Nephron (organoid): ENCODE results near the gene TFPI.

ENCODE experiments used
- H3K27ac Mint-ChIP-seq, 3 experiments: 2 replicates each; pipeline ENCODE4 v1.8.0; 2020; ENCODE audit warnings: mixed read lengths in 3 of 3, mild to moderate bottlenecking in 2 of 3, moderate library complexity in 1 of 3
- H3K27me3 Mint-ChIP-seq: 2 replicates; pipeline ENCODE4 v1.8.0; 2021; ENCODE audit warnings: low read depth, mild to moderate bottlenecking, moderate library complexity, mixed read lengths
- H3K36me3 Mint-ChIP-seq: 2 replicates; pipeline ENCODE4 v1.8.0; 2020; ENCODE audit warnings: low read depth, mixed read lengths
- H3K4me1 Mint-ChIP-seq: 2 replicates; pipeline ENCODE4 v1.8.0; 2020; ENCODE audit warnings: mixed read lengths
- H3K4me3 Mint-ChIP-seq, 3 experiments: 2 replicates each; pipeline ENCODE4 v1.8.0; 2020; ENCODE audit warnings: mild to moderate bottlenecking in 3 of 3, mixed read lengths in 3 of 3, moderate library complexity in 2 of 3
- H3K9me3 Mint-ChIP-seq: 2 replicates; pipeline ENCODE4 v1.8.0; 2020; ENCODE audit warnings: mixed read lengths
- TF ChIP-seq, protein P1 (sequence below), 3 experiments: fragments of 200-600 bp; sonication (generic); IDR thresholded peaks; one replicate each; pipeline ENCODE4 v1.5.0; 2021; ENCODE audit warnings: antibody characterized with exemption in 3 of 3; ENCODE audit not compliant: unreplicated experiment in 3 of 3

TFPI gene

DNA sequence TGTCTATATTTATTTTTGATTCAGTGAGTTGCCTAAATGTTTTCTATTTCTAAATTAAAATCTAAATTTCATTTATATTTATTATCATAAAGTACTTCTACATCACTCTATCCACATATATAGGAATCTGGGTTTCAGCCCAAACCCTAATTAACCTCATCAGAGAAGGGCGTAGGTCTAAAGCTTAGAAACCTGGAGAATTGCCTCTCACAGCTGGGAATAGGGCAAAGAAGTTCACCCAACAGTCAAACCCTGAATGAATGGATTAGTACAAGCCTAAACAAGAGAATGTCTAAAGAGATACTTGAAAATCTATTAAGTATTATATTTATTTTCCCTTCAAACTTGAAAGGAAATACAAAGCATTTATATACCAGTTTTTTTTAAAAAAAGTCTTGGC, 26.2 kb downstream of the TFPI start:
- peaks cover 5% of the 10 kb centered on the region for H3K4me1 Mint-ChIP-seq
- no peaks in the 10 kb centered on the region for H3K9me3 Mint-ChIP-seq
- TF ChIP-seq, protein P1, sequence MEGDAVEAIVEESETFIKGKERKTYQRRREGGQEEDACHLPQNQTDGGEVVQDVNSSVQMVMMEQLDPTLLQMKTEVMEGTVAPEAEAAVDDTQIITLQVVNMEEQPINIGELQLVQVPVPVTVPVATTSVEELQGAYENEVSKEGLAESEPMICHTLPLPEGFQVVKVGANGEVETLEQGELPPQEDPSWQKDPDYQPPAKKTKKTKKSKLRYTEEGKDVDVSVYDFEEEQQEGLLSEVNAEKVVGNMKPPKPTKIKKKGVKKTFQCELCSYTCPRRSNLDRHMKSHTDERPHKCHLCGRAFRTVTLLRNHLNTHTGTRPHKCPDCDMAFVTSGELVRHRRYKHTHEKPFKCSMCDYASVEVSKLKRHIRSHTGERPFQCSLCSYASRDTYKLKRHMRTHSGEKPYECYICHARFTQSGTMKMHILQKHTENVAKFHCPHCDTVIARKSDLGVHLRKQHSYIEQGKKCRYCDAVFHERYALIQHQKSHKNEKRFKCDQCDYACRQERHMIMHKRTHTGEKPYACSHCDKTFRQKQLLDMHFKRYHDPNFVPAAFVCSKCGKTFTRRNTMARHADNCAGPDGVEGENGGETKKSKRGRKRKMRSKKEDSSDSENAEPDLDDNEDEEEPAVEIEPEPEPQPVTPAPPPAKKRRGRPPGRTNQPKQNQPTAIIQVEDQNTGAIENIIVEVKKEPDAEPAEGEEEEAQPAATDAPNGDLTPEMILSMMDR (IDR thresholded peaks at IDR 0.05; ENCODE audit: unreplicated experiment in 3 of 3): no peak
- no peak overlapping the region for H3K27ac Mint-ChIP-seq
- H3K4me3 Mint-ChIP-seq: no peak overlapping the region
- H3K36me3 Mint-ChIP-seq: peaks cover 4% of the 10 kb centered on the region
- no peaks in the 10 kb centered on the region for H3K27me3 Mint-ChIP-seq

DNA sequence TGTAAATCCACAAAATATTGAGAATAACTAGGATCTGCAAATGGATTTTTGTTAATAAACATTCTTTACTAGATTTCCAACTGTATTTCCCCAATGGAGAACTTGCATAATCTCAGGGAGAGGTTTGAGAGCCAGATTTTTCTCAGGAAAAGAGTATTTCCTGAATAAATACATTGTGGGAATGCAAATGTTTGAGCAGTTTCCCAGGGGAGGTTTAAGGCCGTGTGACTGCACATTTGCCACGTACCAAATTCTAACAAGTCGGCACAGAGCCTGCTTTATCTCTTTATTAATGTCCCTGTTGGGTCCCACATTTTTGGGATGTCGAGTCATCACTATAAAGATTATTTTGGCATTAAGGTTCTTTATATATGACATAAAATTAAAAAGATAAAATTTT, 27.0 kb downstream of the TFPI start:
- Mint-ChIP-seq H3K27me3 (no peaks in the 10 kb centered on the region), H3K27ac (no peak overlapping the region), H3K4me1 (peaks cover 5% of the 10 kb centered on the region)

DNA sequence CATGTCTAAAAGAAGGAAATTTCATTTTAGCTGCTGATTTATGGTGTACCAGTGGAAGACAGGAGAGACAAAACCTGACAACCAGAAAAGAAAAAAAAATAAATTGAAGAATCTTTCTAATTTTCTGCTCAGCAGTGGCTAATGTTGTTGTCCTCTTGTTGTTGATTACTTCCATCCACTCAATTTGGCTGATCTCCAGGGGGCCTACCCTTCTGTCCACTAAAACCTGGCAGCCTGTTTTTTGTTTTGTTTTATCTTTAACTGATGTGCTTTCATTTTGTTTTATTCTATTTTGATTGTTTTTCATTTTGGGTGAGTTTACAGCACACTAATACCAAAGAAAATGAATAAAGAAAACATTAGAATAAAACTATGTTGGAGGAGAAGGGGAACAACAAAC, 27.4 kb downstream of the TFPI start:
- Mint-ChIP-seq H3K27ac (no peak overlapping the region), H3K4me3 (no peak overlapping the region), H3K9me3 (no peaks in the 10 kb centered on the region), H3K36me3 (peaks cover 10% of the 10 kb centered on the region), H3K27me3 (no peaks in the 10 kb centered on the region), H3K4me1 (peaks cover 5% of the 10 kb centered on the region)
- TF ChIP-seq, protein P1 (IDR thresholded peaks at IDR 0.05; ENCODE audit: unreplicated experiment in 3 of 3): no peak

More for the DNA sequence above, 27.0 kb downstream of the TFPI start:
- Mint-ChIP-seq H3K36me3 (peaks cover 6% of the 10 kb centered on the region), H3K4me3 (no peak overlapping the region), H3K9me3 (no peaks in the 10 kb centered on the region)
- TF ChIP-seq, protein P1 (IDR thresholded peaks at IDR 0.05; ENCODE audit: unreplicated experiment in 3 of 3): no peak

DNA sequence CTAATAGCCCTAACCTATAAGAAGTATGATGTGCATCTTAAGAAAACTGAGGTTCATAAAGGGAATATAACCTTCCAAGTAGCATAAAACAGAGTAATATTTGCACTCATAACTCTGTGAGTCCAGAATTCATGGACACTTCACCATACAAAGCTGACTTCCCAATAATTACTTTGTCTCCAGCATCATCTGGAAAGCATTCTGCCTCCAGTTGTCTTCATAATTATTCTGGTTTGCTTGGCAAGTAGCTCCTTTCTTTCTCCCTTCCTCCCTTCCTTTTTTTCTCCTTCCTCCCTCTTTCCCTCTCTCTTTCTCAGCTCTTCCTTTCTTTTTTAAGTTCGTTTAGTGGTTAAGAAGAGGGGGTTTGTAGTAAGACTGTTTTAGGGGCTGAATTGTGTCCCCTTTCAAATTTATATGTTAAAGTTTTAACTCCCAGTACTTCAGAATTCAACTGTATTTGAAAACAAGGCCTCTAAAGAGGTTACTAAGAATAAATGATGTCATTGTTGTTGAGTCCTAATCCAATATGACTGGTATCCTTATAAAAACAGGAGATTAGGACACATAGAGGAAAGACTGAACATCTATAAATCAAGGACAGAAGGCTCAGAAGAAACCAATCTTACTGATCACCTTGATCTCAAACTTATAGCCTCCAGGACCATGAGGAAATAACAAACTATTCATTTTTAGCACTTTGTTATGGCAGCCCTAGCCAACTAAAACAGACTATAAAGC, 28.9 kb downstream of the TFPI start:
- Mint-ChIP-seq H3K9me3 (no peaks in the 10 kb centered on the region), H3K27me3 (no peaks in the 10 kb centered on the region), H3K4me3 (no peak overlapping the region), H3K4me1 (peaks cover 5% of the 10 kb centered on the region), H3K27ac (no peak overlapping the region), H3K36me3 (peaks cover 18% of the 10 kb centered on the region)
- TF ChIP-seq, protein P1 (IDR thresholded peaks at IDR 0.05; ENCODE audit: unreplicated experiment in 3 of 3): no peak

DNA sequence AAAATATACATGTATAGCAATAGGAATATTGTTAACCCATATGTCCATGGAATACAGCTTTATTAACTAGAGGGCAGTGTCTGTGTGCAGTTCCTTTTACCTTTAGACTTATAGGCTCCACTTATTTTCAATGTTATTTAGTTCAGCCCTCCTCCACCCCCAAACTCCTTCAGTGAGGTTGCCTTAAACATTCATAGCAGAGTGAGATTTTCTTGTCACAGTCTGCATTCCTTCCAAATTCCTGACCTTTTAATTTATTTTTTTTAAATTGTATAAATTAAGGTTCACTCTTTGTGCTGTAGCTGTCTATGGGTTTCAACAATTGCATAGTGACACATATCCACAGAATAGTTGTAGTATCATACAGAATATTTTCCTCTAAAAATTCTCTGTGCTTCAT, 30.9 kb downstream of the TFPI start:
- Mint-ChIP-seq H3K27me3 (no peaks in the 10 kb centered on the region), H3K9me3 (peaks cover 5% of the 10 kb centered on the region), H3K4me3 (no peak overlapping the region), H3K4me1 (peaks cover 5% of the 10 kb centered on the region), H3K36me3 (peaks cover 30% of the 10 kb centered on the region), H3K27ac (no peak overlapping the region)
- TF ChIP-seq, protein P1 (IDR thresholded peaks at IDR 0.05; ENCODE audit: unreplicated experiment in 3 of 3): no peak

DNA sequence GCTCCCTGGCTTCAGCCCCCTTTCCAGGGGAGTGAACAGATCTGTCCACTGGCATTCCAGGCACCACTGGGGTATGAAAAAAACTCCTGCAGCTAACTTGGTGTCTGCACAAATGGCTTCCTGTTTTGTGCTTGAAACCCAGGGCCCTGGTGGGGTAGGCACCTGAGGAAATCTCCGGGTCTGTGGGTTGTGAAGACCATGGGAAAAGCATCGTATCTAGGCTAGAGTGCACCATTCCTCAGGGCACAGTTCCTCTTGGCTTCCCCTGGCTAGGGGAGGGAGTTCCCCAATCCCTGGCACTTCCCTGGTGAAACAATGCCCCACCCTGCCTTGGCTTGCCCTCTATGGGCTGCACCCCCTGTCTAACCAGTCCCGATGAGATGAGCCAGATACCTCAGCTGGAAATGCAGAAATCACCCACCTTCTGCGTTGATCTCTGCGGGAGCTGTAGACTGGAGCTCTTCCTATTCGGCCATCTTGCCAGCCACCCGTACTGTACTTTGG, 34.1 kb downstream of the TFPI start:
- no peak overlapping the region for H3K27ac Mint-ChIP-seq
- TF ChIP-seq, protein P1 (IDR thresholded peaks at IDR 0.05; ENCODE audit: unreplicated experiment in 3 of 3): no peak
- peaks cover 34% of the 10 kb centered on the region for H3K36me3 Mint-ChIP-seq
- H3K4me1 Mint-ChIP-seq: no peaks in the 10 kb centered on the region
- H3K4me3 Mint-ChIP-seq: no peak overlapping the region
- H3K27me3 Mint-ChIP-seq: no peaks in the 10 kb centered on the region
- H3K9me3 Mint-ChIP-seq: peaks cover 20% of the 10 kb centered on the region
